Fibroblast of villous mesenchyme (primary cell): ENCODE data around the gene KISS1. TPM values are rescaled to one million over a fixed set of nuclear protein-coding genes. Genes with fewer than 3 reads are reported as not detected.

Source experiments
- DNase-seq: peaks from one replicate; pipeline ENCODE4 v3.0.0-alpha.2; 2010; ENCODE audit warnings: low read depth
- H3K4me3 ChIP-seq: 2 replicates; pipeline ENCODE4 v1.5.1; 2011; ENCODE audit warnings: low read depth, mild to moderate bottlenecking, low read length
- total RNA-seq: library from RNA; depleted of rRNA; stranded (reverse); fragments of >200 nt; gene quantifications from 2 replicates; pipeline ENCODE4 v1.2.3, GENCODE V29; 2012
- TF ChIP-seq, protein P1 (sequence below): IDR thresholded peaks from 2 replicates; pipeline ENCODE4 v1.5.1; 2012; ENCODE audit warnings: low read depth, mild to moderate bottlenecking, low read length; ENCODE audit not compliant: insufficient read depth

KISS1 gene
- total RNA-seq, 1 donor = 5.6 TPM

DNA sequence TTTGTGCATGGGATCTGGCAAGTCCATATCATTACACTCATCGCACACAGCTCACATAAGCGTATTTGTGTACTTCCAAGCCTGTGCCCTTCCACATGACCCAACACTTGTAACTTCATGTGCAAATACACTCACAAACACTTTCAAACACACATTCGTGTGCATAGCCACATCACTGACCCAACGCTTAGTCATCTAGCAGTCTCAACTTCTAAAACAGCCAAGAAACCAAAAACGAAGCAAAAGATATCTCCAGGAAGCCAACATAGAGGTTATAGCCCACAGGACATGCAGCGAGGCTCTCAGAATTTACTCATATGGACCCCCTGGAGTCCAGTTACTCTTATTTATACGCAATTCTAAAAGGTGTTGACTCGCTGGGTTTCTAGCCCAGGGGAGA, 28.4 kb upstream of the KISS1 start:
- H3K4me3 ChIP-seq = no peak overlapping the region
- no peak for DNase-seq
- TF ChIP-seq, protein P1, sequence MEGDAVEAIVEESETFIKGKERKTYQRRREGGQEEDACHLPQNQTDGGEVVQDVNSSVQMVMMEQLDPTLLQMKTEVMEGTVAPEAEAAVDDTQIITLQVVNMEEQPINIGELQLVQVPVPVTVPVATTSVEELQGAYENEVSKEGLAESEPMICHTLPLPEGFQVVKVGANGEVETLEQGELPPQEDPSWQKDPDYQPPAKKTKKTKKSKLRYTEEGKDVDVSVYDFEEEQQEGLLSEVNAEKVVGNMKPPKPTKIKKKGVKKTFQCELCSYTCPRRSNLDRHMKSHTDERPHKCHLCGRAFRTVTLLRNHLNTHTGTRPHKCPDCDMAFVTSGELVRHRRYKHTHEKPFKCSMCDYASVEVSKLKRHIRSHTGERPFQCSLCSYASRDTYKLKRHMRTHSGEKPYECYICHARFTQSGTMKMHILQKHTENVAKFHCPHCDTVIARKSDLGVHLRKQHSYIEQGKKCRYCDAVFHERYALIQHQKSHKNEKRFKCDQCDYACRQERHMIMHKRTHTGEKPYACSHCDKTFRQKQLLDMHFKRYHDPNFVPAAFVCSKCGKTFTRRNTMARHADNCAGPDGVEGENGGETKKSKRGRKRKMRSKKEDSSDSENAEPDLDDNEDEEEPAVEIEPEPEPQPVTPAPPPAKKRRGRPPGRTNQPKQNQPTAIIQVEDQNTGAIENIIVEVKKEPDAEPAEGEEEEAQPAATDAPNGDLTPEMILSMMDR = no peak

DNA sequence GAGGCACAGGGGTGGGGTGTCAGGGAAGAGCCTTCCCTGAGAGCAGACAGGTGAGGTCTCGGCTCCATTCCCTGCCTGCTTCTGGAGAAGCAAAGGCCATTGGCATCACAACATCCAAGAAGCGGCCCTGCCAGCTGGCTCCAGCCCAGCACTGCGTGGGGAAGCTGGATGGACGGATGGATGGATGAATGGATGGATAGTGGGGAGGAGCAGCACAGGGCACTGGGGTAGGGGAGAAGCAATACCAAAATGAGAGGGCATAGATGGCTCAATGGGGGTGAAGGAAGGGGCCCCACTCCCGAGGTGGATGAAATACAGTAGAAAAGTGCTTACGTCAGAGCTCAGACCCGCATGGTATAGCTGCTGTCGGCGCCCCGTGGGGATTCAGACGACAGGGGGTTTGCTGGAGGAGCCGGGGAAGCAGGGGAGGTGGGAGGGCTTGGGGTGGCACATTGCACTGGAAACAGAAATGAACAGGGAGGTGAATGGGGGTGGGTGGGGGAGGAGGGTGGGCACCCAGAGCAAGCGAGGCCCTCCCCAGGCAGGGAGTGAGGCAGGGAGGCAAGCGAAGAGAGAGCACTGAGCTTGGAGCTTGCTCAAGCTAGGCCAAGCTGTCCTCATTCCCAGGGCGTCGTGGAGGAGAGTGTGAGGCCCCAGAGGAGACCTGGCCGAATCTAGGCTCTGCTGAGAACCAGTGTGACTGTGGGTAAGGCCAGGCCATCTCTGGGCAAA, 27.0 kb upstream of the KISS1 start:
- H3K4me3 ChIP-seq = no peak overlapping the region
- DNase-seq = no peak
- TF ChIP-seq, protein P1 = no peak

DNA sequence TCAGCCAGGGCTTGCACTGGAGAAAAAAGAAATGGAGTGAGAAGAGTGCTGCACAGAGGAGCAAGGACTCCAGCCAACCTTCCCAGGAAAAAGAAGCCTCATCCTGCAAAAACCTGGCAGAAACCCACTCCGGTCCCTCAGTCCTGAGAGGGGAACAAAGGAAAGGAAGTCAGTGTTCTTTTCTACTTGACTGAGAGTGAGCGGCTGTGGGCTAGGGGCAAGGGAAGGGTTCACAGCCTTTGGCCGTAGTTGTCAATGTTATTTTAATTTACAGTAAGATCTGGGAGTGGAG, 26.4 kb upstream of the KISS1 start:
- DNase-seq = no peak
- TF ChIP-seq, protein P1 = no peak

DNA sequence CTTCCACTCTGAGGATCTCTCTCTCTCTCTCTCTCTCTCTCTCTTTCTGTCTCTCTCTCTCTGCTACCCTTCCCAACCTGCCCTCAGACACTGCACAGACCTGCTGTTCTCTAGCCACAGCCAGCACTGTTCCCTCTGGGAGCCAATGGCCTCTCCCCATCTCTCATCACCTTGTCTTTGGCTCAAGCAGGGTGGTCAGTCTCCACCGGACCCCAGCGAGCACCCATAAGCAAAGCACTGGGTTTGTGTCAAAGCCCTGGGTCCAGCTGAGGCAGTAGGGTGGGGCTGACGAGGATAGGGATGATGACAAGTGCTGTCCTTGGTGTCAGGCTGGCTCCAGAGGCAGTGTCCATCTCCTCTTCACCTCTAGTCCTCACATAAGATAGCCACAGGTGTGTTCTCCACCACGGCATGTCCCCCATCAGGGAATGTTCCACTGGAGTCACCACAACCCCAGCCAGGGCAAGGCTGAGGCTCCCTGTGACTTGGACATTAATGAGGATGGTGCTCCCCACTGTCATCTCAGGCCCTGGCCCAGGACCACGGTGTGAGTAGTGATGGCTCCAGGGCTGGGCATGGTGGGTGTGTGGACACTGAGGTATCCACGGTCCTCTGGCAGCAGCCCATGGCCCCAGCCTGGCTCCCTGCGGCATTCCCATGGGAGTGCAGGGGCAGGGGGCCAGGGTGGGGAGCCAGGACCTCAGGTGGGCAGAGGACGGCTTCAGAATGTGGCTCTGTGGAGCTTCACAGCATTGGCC, 25.9 kb upstream of the KISS1 start:
- no peak overlapping the region for H3K4me3 ChIP-seq
- TF ChIP-seq, protein P1 = no peak
- DNase-seq = no peak

More for the DNA sequence above, 26.4 kb upstream of the KISS1 start:
- H3K4me3 ChIP-seq = no peak overlapping the region

DNA sequence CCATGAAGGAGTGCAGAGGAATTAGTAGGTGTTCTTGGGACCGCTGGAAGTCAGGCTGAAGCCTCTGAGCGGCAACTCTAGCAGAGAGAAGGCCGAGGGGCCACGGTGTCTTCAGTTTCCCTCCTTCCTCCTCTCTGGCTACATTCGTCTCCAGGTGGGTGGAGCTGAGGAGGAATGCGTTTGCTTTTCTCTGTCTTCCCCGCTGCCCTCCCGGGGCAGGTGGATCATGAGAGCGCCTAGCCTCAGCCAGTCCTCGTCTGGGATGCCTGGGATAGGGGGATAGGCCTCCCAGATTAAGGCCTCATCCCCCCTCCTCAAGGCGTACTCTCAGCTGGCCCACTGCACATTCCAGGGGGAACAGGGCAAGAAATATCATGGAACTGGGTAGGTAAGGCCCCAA, 25.0 kb upstream of the KISS1 start:
- no peak overlapping the region for H3K4me3 ChIP-seq
- DNase-seq = no peak
- TF ChIP-seq, protein P1 = no peak

DNA sequence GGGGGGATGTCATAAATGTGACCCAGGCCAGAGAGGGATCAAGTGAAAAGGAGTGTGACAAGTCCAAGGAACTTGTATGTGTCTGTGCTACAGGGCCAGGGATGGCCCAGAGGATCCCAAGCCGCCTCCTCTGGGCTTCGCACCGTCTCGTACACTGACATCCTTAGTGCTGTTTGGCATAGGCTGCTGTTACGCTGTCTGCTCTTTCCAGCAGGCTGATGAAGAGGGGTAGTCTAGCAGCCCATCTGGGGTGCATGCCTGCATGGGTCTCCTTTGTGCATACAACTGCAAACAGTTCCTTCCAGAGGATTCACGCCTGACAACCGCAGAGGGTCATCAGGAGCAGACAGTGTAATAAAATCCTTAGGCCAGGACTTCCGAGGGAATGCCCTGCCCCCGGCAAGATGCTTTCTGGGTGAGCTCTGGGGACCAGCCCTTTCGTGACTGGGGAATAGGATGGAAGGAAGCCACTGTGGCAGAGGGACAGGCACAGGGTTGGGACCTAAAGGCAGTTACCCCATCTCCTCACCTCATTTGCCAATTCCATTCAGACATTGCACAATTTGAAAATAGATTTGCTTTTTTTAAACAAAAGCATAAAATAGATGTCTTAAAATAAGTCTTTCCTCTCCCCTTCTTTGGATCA, 23.8 kb upstream of the KISS1 start:
- TF ChIP-seq, protein P1 = no peak
- no peak overlapping the region for H3K4me3 ChIP-seq
- DNase-seq = peak; percentile 5
